Cardiac septum (tissue), 1 donor: ENCODE results near the gene MYCN. TPM values are rescaled to one million over a fixed set of nuclear protein-coding genes. Genes with fewer than 3 reads are reported as not detected.

Source experiments
- DNase-seq: peaks from one replicate; pipeline ENCODE4 v3.0.0-alpha.2; 2020; ENCODE audit warnings: low spot score
- intact Hi-C: fragments of 100-400 bp; cut with DNase I; formaldehyde crosslinking; loops from one replicate; pipeline ENCODE4 v1.14.0; 2022
- total RNA-seq: library from RNA; stranded (reverse); fragmentation: NEBNext Ultra II Directional; extraction: Animal tissue kit (Norgen Biotek cat#: 25700); gene quantifications from one replicate; pipeline ENCODE4 v1.2.1, GENCODE V29; 2021
- donor health status: DM: no; HTN: no; CAD: no.

The MYCN gene
- total RNA-seq, 1 donor from 2014 or later, result 0.43 TPM

DNA sequence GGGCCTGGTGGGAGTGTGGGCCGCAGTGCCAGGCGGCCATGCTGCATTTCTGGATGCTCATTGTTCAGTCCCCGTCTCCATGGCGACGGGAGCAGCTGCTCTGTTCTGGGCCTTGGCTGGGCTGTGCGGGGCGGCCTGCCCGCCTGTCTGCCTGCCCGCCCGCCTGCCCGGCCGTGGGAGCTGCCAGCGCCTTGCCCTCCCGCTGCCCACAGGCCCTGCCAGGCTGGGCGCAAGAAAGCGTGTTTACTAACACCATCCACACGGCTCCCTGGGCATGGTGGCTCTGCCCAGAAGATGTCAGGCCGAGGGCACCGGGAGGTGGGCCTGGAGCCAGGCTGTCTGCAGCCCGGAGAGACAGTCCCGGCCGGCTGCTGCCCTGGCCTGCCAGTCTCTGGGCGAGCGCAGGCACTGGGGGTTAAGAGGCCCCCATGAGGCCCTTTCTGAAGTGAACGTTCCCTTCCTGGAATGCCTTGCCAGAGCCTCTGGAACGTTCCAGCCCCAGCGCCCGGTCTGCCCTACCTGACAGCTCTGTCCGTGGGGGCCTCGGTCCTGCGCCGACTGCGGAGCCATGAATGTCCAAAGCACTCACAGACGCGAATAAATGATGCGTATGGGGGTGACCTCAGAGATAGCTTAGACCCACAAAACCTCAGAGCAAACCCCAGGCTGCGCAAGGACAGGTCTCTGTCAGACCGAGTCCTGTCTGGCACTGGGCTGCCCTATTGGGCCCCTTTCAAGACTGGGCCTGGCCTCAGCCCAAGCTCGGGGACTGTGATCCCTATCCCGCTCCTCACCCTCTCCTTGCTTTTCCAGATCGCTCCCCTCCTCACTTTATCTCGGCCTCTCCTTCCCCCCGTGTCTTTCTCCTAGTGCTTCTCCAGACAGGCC lies 44.3 kb downstream of the MYCN start:
- intact Hi-C loops, result no loop called here
- peak; percentile 68 for DNase-seq

DNA sequence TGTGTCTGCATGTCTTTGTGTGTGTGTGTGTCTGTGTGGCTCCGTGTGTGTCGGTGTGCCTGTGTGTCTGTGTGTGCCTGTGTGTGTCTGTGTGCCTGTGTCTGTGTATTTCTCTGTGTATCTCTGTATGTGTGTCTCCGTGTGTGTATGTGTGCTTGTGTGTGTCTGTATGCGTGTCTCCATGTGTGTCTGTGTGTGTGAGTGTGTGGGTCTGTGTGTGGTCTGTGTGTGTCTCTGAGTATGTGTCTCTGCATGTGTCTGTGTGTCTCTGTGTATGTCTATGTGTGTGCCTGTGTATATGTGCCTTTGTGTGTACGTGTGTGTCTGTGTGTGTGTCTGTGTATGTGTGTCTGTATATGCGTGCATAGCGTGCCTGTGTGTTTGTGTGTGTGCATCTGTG lies 45.2 kb downstream of the MYCN start:
- intact Hi-C loops, result no loop called here

DNA sequence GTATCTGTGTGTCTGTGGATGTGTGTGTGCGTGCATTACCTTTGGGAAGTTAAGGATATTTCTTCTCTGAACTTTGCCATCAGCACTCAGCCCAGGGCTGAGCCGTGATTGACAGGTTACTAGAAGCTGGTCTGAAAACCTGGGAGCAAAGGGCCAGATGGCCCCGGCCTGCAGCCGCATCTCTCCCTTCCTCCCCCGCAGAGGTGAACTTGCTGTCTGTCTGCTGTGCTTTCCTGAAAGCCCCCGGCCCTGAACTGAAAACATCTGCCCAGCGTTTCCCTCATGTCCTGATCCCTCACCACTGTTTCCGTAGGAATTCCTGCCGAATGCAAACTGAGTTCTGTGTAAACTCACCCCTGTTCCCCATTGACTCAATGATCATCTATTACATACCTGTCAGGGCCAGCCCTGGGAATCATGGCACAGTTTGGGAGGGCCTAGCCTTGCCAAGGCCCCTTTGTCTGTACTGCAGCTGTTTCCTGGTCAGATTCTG lies 45.8 kb downstream of the MYCN start:
- intact Hi-C loops, result no loop called here
- no peak for DNase-seq

More for the DNA sequence above, 45.2 kb downstream of the MYCN start:
- DNase-seq, result peak; percentile 53

DNA sequence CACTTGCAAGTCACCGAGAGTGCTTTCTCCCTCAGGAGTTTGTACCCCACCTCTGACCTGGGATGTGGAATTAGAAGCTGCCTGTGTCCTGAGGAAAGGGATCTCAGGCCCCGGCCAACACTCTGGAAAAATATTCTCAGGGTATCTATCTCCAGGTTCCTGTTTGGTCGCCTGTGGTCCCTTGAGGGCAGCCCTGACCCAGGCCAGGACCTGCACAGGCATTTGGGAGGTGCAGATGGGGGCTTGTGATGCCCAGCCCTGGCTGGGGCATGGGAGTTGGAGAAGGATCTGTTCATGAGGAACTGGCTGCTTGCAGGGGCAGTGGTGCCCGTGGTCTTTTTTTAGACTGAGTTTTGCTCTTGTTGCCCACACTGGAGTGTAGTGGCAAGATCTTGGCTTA lies 46.3 kb downstream of the MYCN start:
- DNase-seq, result no peak
- intact Hi-C loops, result no loop called here

DNA sequence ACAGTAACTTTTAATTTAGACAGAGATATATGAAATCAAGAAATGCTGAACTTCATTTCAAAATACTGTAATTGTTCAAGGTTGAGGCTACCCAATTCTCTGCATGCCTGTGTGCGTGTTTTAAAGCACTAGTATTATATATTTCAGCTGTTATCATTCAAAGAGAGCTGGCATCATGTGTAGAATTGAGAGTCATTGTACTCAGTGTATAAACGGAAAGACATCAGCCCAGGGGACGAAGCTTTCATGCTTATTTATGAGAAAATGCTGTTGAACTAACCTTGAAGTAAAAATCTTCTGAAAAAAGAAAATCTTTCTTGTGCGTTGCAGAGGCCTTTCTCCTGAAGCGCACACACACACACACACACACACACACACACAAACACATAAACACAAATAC lies 48.4 kb downstream of the MYCN start:
- intact Hi-C loops, result no loop called here

DNA sequence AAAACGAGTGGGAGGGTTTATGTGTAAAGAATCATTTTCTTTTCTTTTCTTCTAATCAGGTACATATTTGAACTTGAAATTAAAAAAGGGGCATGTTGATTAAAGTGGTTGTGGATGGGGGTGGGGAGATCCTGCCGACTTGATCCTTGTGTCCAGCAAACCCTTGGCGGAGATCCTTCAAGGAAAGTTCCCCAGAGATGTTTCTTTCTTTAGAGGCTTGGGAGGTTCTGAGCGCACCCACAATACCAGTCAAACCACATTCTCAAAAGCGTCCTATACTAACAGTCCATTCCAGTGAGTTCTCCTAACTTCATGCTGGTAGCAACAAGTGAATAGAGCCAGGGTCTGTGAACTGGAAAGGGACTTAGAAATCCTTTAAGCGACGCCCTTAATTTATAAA lies 49.2 kb downstream of the MYCN start:
- intact Hi-C loops, result no loop called here
- DNase-seq, result no peak

More for the DNA sequence above, 48.4 kb downstream of the MYCN start:
- DNase-seq, result no peak

DNA sequence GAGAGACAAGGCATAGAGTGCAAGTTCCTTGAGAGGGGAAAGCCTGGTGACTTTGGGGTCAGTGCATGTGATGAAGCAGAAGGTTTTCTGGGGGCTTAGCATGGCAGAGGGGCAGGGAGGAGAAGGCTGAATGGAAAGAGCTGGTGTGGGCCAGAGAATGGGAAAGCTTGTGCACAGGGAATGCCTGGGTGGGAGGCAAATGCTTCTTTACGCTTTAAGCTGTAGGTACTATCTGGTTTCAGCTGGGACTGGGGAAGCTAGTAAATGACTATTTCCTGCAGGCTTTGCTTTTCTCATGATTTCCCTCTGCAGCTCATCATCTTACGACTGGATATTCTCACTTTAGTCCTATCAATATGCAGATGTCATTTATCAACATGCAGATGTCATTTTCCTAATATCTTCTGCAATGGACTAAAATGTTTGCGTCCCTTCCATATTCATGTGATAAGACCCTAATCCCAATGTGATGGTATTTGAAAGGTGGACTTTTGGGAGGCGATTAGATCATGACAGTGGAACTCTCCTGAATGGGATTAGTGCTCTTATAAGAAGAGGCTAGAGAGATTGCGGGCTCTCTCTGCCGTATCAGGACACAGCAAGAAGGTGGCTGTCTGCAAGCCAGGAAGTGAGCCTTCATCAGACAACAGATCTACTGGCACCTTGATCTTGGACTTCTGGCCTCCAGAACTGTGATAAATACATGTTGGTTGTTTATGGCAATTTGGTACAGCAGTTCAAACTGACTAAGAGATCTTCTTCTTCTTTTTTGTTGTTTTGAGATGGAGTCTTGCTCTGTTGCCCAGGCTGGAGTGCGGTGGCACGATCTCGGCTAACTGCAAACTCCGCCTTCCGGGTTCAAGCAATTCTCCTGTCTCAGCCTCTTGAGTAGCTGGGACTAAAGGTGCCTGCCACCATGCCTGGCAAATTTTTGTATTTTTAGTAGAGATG lies 50.1 kb downstream of the MYCN start:
- intact Hi-C loops, result no loop called here
- DNase-seq, result no peak

DNA sequence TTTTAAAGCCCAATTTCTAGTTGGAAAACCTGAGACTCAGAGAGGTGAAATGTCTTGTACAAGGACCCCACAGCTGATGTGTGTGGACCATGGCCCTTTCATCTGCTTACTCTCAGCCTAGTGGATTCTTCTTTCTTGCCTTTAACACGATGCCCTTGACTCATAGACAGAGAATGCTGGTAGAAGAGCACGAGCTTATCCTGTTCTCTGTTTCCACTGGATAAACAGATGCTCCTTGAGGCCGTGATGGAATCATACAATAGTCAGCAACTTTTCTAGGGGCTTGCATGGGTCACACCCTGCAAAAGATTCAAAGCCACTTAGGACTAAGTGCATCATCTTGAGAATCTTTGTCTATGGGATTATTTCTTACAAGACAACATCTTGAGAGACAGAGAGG lies 50.9 kb downstream of the MYCN start:
- intact Hi-C loops, result no loop called here

DNA sequence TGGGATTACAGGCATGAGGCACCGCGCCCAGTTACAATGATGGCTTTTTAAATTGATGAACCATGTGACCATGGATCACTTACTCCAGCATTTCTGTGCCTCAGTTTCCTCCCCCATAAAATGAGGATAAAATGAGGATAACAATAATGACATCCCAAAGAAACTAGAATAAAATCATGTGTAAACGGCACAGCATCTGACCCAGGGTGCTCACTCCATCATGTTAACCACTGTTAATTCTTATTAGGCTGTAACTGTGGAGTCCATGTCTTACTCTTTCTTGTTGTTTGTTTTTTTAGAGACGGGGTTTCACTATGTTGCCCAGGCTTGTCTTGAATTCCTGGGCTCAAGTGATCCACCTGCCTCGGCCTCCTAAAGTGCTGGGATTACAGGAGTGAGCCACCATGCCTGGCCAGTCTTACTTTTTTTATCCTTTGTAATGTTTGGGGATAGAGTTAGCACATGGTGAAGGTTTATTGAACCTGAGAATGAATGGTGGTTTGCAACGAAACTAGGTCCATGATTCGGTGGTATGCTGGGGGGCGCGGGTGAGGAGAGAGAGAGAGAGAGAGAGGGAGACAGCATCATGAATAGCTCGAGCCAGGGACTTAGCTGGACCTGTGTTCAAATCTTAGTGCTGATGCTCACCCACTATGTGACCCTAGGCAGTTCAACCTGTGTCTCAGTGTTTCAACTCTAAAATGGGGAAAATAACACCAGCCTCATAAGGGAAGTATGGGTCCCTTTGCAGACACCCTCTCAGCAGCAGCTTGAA lies 52.3 kb downstream of the MYCN start:
- intact Hi-C loops, result no loop called here
- no peak for DNase-seq

More for the DNA sequence above, 50.9 kb downstream of the MYCN start:
- no peak for DNase-seq

DNA sequence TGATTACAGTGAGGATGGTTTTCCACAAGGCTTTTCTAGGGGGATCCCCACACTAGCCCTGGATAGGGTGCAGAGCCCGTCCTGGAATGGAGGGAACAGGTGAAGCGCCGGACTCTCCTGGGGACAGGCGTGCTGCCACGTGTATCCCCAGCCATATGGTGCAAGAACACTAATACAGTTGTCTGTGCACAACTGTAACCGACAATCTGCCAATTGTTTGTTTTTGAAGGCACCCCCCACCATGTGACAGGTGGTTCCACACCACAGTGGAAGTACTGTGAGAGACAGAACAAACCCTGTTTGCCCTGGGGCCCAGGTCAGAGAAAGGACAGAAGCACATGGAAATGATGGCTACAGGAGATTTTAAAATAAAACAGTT lies 52.9 kb downstream of the MYCN start:
- DNase-seq, result no peak
- intact Hi-C loops, result no loop called here

DNA sequence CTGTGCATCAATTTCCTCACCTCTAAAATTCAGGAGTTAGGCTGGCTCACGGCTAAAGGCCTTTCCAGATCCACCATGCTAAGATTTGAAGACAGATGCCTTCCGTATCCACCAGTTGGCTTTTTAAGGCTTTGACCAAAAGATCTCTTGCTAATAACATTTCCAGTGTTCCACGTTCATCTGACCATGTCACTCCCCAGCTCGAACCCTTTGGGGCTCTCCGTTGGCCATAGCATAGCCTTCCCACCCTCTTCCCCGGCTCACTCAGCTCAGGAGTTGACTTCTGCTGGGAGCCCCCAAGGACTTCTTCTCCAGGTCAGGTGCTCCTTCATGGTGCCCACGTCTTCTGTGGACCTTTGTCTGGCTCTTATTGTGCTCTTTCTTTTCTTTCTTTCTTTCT lies 53.3 kb downstream of the MYCN start:
- intact Hi-C loops, result no loop called here
- DNase-seq, result no peak

DNA sequence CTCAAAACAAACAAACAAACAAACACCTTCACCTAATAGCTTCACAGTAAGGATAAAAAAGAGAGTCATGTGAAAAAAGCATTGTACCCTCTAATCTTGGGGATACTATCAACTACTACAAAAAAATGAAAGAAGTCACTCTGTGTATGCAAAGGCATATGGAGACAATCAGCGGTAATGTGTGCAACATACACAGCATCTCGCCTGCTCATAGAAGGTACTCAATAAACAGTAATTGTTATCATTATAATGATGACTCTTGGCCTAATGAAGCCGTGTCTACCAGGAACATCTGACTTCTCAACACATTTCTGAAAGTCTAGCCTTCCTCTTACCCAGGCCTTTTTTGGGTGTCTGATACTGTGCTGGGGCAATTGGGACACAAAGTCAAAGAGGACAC lies 55.3 kb downstream of the MYCN start:
- no peak for DNase-seq
- intact Hi-C loops, result no loop called here
